ENCODE data around the gene CFAP251.
"Not testable (repeated sequence)": the region's sequence is repeated elsewhere in the genome, so short reads cannot be mapped to it uniquely, and the experiment has no call there.

CFAP251 gene

DNA sequence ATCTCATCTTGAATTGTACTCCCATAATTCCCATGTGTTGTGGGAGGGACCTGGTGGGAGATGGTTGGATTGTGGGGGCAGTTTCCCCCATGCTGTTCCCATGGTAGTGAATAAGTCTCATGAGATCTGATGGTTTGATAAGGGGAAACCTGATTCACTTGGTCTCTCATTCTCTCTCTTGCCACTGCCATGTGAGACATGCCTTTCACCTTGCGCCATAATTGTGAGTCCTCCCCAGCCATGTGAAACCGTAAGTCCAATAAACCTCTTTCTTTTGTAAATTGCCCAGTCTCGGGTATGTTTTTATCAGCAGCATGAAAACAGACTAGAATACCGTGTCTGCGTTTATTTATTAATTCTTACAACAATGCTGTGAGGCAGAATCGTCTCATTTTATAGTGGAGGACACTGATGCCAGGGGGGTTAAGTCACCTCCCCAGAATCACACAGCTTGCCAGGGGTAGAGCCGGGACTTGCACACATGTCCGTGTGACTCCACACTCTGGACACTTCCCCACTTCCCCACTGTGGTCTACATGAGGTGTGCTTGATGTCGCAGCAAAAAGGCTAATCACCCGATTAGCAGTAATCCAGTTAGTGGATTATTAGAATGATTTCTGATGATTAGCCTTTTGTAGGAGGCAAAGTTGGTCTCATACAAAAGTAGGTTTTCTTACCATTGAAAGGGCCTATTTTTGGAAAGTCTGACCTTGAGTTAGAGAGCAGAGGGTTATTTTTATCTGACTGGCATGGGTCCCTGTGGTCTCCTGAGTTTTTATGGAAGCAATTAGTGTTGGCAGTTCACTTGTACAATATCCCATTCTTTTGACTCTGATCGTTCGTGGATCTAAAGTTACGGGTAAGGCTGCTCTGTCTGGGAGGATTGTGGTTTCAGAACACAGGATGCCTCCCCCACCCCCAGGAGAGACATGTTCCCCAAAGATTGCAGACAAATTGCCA, 55.9 kb downstream of the CFAP251 start:
- DNase-seq: no peak

DNA sequence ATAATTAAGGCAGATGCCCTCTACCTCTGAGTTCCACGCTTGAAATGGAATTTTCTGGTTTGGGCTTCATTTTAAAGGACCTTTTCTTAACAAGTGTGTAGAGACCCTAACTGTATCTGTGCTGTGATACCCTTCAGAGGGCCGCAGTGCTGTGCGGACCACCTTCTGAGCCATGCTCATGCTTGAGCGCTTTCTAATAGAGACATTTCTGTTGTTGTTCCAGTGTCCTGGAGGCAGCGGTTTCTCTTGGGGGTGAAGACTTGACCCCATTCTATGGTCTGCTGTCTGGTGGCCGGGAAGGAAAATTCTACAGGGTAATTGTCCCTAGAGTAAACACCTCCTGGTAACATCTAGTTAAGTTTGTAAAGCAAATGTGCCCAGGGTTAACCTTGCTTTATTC, 56.6 kb downstream of the CFAP251 start:
- DNase-seq: no peak

DNA sequence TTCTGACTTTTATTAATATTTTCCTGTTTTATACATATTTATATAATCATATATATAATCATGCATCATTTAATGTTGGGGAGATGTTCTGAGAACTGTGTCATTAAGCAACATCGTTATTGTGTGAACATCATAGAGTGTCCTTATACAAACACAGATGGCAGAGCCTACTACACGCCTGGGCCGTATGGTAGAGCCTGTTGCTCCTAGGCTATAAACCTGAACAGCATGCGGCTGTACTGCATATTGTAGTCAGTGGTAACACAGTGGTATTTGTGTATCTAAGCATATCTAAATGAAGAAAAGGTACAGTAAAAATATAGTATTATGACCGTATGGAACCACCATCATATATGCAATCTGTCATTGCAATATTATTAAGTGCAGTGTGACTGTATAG, 58.6 kb downstream of the CFAP251 start:
- no peak for DNase-seq

DNA sequence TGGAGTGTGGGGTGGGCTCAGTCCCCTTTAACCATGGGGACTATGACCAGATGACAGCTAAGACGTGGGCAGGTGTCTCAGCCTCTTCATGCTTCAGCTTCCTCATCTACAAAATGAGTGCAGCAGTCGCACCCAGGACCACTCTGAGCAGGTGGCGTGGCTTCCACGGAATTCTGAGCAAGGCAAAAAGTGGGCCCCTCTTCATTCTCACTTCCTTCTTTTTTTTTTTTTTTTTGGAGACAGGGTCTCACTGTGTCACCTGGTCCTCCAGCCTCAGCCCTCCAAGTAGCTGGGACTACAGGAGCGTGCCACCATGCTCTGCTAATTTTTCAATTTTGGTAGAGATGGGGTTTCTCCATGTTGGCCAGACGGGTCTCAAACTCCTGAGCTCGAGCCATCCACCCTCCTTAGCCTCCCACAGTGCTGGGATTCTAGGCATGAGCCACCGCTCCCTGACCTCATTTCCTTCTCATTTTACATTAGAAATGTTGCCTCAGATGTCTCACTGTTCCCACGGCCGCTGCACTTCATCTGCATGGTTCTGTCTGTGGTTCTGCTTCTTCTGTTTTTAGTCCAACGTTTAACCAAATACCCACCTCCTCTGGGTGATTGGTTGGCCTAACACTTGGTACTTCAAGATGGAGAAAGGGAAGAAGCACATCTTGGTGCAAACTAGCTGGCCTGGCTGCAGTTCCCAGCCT, 61.9 kb downstream of the CFAP251 start:
- DNase-seq: peak in 1 of 56 donors; percentile 9

DNA sequence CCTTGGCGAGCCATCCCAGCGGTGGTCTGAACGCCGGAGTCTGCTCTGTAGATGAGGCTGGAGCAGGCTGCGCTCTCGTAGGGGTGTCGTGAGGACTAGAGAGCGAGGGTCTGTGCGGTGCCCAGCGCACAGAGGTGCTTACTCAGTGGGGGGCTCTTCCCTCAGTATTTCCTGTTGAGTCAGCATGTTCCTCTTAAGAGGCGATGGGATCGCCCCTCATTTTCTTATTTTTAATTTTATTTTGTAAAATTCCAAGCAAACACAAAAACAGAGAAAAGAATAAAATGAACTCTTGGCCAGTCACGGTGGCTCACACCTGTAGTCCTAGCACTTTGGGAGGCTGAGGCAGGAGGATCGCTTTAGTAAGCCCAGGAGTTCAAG, 62.5 kb downstream of the CFAP251 start:
- DNase-seq: no peak

DNA sequence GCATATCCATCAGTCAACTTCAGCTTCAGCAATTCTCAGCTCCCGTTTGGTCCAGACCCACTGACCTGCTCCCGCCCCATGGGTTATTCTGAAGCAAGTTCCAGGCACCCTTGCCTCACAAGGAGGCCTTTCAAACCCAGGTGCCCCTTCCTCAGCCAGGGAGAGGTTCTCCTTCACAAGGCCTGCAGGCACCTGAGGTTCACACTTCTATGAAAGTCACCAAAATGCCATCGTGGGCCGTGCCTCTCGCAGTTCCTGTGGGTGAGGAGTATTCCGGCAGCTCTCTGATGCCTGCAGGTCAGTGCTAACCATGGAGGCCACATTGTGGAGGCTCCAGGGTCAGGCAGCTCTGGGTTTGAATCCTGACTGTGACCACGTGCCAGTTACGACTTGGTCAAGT, 63.1 kb downstream of the CFAP251 start:
- DNase-seq: no peak

DNA sequence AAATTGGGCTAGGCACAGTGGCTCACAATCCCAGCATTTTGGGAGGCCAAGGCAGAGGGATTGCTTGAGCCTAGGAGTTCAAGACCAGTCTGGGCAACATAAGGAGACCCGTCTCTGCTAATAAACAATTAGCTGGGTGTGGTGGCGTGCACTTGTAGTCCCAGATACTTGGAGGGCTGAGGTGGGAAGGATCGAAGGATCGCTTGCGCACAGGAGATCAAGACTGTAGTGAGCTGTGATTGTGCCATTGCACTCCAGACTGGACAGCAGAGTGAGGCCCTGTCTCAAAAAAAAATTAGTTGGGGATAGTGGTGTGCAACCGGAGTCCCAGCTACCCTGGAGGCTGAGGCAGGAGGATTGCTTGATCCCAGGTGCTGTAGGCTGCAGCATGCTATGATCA, 64.6 kb downstream of the CFAP251 start:
- DNase-seq: no peak

DNA sequence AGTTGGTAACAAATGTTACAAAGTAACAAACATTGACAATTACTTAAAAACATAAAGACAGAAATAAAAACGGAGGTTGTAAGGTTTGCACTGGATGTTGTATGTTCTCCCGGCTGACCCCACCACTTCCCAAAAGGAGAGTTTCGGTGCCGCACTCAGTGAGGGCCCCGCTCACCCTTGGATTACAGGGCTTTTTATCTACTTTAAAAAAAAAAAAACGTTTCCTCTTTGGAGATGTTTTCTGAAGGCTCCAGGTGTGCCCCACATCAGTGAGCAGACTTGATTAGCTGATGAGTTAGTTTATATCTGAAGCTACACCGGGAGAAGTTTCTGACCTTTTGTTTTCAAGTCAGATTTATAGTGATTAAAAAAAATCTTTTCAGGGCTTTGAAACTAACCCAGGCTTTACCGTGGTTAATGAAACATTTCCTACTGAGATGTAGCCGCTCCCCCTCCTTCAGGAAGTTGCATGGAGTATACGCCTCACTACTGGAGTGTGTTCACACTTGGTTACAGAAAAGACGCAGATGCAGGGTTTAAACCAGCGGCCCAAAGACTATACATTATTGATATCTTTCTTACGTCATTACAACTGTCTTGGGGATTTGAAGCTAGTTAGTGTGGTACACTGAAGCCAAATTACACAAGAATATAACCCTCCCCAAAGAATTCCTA, 65.3 kb downstream of the CFAP251 start:
- no peak for DNase-seq

DNA sequence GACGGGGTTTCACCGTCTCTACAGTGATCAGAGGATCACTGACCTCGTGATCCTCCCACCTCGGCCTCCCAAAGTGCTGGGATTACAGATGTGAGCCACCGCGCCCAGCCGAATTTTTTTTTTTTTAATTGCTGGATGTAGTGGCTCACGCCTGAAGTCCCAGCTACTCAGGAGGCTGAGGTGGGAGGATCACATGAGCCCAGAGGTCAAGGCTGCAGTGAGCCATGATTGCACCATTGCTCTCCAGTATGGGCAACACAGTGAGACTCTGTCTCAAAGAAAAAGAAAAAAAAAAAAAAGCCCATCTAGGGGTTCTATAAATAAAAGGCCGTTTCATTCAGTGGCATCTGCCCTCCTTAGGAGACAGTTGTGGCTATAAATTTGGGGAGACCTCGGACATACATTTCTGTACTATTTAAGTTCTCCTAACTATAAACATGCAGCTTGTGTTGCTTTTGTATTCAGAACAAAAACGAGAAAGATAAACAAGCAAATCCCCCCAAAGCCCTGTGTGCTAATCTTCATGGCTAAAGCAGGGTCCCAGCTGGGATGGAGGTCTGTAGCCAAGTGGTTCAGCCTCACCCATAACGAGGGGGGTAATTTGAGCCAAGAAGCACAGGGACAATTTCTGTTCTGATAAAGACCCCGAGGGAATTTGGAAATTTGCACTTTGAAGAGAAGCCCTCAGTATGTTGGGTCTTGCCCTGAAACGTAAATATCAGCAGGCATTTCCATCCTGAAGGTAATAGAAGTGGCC, 68.3 kb downstream of the CFAP251 start:
- no peak for DNase-seq

DNA sequence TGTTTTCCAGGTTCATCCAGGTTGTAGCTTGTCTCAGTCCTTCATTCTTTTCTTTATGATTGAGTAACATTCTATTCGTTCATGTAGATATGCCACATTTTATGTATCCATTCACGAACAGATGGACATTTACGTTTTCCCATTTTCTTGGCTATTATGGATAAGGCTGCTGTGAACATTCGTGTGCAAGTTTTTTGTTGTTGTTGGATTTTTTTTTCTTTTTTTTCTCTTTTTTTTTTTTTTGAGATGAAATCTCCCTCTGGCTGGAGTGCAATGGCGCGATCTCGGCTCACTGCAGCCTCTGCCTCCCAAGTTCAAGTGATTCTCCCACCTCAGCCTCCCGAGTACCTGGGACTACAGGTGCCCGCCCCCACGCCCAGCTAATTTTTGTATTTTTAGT, 70.1 kb downstream of the CFAP251 start:
- DNase-seq: not testable (repeated sequence)

DNA sequence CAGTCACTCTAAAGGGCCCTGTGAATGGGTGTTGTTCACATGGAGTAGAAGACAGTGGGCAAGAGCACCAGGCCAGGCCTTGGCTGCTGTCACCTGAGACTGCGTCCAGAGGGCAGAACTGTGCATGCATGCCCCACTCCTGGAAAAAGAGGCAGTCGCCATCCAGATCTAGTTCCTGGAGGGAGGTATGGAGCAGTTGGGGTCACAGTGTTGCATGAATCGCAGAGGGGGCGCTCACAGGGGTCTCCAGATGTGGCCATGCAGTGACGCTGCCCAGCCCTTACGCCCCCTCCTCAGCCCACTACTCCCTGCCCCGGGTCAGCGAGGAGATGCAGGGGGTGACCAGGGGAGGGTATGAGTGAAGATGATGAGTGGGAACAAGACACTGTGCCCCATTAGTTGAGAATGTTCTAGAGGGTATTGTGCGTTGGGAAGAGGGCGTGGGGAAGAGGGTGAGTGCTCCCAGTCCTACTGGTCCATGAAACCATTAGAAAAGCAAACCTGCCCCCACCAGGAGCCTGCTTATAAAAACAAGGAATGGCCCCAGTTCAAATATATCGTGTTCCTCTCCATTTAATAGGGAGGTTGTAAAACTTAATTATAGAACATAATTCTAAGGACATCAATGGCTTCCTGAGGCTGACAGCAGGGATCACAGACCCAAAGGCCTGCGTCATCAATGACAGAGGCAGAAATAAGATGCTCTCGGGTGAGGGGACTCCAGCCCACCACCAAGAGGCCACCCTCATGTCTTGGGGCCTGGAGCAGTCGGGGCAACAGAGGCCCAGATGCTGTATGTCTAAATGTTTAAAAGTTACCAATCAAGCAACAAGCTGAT, 71.1 kb downstream of the CFAP251 start:
- no peak for DNase-seq

DNA sequence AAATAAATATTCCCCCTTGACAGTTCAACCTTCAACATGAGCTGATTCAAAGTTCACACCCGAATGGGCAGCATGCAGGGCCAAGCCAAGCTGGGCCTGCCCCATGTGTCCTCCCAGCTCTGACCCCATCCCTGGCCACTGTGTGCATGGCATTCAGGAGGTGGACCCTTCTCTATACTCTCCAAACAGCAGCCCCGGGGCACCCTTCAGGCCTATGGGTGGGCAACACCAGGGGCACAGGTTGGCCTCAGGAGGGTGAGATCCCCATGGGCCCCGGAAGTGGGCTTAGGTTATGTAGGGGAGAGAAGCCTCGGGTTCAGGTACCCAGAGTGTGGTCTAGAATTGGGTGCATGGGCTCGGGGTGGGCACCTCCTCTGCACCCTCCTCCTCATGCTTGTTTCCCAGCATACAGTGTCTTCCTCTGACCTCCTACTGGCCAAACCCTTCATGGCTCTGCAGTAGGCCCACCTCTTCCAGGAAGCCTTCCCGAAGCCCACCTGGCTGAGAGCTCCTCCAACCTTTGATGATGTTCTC, 71.8 kb downstream of the CFAP251 start:
- no peak for DNase-seq

DNA sequence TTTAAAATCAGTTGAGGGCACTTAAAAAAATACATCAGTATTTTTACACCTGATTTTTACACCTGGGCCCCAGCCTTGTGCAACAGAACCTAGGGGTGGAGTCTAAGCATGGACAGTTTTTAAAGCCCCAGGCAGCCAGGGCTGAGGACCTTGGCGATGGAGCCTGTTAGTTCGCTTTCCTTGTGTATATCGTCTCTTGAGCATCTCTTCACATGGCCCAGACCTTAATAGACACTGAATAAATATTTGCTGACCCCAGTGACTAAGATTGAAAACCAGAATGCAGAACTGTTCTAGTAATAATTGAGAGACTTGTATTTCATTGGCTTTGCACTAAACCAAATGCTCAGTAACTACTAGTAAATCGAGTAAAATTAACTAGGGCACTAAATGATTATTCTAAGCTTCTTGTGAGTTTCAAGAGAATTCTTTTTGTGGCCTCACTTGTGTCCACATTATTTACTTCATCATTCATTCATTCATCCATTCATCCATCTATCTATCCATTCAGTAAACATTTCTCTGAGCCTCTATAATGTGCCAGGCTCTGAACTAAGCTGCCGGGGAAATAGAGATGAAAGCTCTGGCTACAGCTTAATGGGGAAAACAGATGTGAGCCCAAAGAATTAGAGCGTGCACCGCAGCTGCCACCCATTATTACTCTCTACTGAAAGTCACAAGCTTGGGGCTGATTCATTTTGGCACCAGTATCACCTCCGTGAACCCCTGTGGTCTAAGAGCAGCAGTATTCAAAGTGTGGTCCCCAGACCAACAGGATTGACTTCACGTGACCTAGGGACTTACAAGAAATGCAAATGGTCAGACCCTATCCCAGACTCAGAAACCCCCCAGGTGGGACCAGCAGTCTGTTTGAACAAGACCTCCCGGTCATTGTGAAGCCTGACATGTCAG, 72.6 kb downstream of the CFAP251 start:
- DNase-seq: no peak

DNA sequence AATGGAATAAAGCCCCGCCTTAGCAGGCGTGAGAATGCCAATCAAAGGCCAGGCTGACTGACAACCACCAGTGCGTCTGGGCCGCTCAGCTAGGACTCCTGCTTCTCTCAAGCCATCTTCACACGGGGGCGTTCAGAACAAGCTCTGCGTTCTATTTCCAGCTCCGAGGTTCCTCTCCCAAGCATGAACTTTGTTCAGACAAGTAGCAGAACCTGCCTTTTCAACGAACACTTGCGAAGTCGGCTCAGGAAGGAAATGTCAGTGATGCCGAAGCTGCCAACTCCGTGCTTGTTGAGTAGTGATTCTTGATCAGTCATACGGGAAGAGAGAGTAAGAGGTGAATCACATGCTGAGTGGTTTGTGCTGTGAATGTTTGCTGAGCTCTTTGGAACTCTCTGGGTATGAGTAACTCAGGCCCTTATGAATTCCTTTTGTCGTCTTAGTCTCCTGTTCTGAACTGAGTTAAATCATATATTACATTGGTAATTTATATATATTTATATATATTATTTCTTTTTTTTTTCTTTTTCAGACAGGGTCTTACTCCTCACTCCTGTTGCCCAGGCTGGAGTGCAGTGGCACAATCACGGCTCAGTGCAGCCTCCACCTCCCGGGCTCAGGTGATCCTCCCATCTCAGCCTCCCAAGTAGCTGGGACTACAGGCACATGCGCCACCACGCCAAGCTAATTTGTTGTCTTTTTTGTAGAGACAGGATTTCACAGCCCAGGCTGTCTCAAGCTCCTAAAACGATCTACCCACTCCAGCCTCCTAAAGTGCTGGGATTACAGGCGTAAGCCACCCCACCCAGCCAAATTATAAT, 73.9 kb downstream of the CFAP251 start:
- peak in 13 of 56 donors; percentile 2 to 51 (median 9) for DNase-seq

DNA sequence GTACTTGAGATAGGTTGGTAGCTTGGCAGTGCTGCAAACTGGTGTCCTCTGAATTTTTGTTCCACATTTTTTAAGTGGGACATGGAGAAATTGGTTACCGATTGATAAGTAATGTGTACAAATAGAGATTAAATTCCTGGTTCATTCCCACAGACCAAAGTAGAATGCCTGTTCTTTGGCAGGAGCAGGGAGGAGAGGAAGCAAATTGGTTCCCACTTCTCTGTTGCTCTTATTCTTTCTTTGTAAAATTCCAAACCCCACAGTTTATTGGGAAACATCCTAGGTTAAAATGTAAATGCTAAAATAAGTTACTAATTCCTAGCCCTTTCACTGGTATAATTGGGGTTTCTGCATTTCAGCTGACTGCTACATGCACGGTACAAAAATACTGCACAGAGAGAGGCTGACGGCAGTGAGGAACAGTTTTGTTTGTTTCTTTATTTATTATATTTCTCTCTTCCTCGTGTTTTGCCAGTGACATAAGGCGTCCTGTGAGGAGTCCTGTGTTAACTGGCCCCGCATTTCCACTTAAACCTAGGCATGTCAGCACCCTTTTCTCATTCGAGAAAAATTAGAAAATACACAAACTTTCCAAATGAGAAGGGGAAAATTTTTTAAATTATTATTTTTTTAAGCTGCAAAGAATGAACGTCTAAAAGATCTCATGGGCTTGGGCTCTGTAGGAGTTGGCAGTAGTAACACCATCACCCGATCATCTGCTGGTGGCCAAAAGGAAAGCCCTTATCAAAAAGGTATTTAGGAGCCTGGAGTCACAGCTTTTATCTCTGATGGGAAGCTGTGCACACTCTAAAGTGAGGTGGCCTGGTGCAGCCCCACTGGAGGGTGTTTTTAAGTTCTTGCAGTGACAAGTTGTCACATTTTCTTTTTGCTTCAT, 77.9 kb downstream of the CFAP251 start:
- no peak for DNase-seq

DNA sequence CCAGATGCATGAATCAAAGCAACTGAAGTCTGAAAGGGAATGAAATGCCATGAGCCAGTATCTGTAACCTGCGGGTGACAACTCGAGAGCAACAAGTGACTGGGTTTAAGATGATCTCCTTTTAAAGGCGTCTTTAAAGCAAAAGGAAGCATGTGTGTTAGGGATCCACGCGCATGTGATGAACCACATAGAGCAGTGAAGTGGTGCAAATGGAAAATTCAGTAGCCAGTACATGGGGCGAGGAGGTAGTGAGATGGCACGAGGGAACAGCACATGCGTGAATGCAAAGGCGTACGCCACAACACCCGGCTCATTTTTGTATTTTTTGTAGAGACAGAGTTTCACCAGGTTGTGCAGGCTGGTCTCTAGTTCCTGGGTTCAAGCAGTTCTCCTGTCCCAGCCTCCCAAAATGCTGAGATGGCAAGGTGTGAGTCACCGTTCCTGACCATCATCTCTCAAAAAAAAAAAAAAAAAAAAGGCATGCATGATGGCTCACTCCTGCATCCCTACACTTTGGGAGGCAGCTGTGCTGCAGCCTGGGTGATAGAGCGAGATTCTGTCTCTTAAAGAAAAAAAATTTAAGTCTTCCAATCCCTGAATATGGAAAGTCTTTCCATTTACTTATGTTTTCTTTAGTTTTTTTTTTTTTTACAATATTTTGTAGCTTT, 78.7 kb downstream of the CFAP251 start:
- DNase-seq: no peak
